Right lobe of liver (tissue), 4 donors: ENCODE results near the gene CDCA4.

Experiments
- CTCF ChIP-seq, 4 donors: fragments of 200-600 bp in 3 of 4; fragments of 450-650 bp in 1 of 4; IDR thresholded peaks; one replicate each; pipeline versions ENCODE4 v1.5.1 to v1.8.0; 2016 to 2022; ENCODE audit warnings: antibody characterized with exemption in 4 of 4, mild to moderate bottlenecking in 2 of 4
- POLR2A ChIP-seq: fragments of 450-650 bp; IDR thresholded peaks from one replicate; pipeline ENCODE4 v1.6.1; 2017; ENCODE audit warnings: antibody characterized with exemption, mild to moderate bottlenecking
- donor health status: DM: no; HTN: no; CAD: no.
- donor health status: DM: no; HTN: no; CAD: no.
- donor health status: DM: no; HTN: yes; CAD: no.

GRCh38 chr14:105020815-105021655, at the start of gene CDCA4:
- TF ChIP-seq CTCF (IDR thresholded peaks at IDR 0.05) (no peak), POLR2A (peak; percentile 63)
